Stimulated activated CD8-positive, alpha-beta memory T cell treated with anti-CD3 and anti-CD28 coated beads, Interleukin-12 subunit alpha, Interleukin-12 subunit beta, amount 100 ng/mL, for 24 hours (primary cell): ENCODE results near the gene GPC4.
"Not testable (repeated sequence)": the region's sequence is repeated elsewhere in the genome, so short reads cannot be mapped to it uniquely, and the experiment has no call there.

ENCODE experiments used
- DNase-seq: peaks from one replicate; pipeline ENCODE4 v3.0.0-alpha.2; 2020; ENCODE audit errors: extremely low read depth

Gene GPC4

GRCh38 chrX:133366735-133367134 lies 48.6 kb downstream of the GPC4 start:
- DNase-seq, result no peak

- DNase-seq, result no peak
Observed at GRCh38 chrX:133365871-133366611, 49.2 kb downstream of the GPC4 start.

- no peak for DNase-seq
Observed at GRCh38 chrX:133364865-133365264, 50.4 kb downstream of the GPC4 start.

GRCh38 chrX:133364196-133364595 lies 51.1 kb downstream of the GPC4 start:
- no peak for DNase-seq

GRCh38 chrX:133362538-133362937 lies 52.8 kb downstream of the GPC4 start:
- no peak for DNase-seq

GRCh38 chrX:133359466-133359865 lies 55.8 kb downstream of the GPC4 start:
- no peak for DNase-seq

- DNase-seq, result no peak
Observed at GRCh38 chrX:133353233-133353632, 62.1 kb downstream of the GPC4 start.

- DNase-seq, result no peak
Observed at GRCh38 chrX:133350751-133351150, 64.5 kb downstream of the GPC4 start.

- DNase-seq, result no peak
Observed at GRCh38 chrX:133346026-133346425, 69.3 kb downstream of the GPC4 start.

- DNase-seq, result no peak
Observed at GRCh38 chrX:133339566-133339965, 75.7 kb downstream of the GPC4 start.

GRCh38 chrX:133337250-133337649 lies 78.0 kb downstream of the GPC4 start:
- no peak for DNase-seq

GRCh38 chrX:133335027-133335426 lies 80.3 kb downstream of the GPC4 start:
- DNase-seq, result no peak

- DNase-seq, result no peak
Observed at GRCh38 chrX:133333154-133333750, 82.0 kb downstream of the GPC4 start.

GRCh38 chrX:133332737-133333136 lies 82.6 kb downstream of the GPC4 start:
- no peak for DNase-seq

GRCh38 chrX:133330956-133331355 lies 84.3 kb downstream of the GPC4 start:
- DNase-seq, result no peak

- no peak for DNase-seq
Observed at GRCh38 chrX:133325422-133325821, 89.9 kb downstream of the GPC4 start.

- no peak for DNase-seq
Observed at GRCh38 chrX:133323431-133323830, 91.9 kb downstream of the GPC4 start.

GRCh38 chrX:133322269-133322668 lies 93.0 kb downstream of the GPC4 start:
- DNase-seq, result not testable (repeated sequence)

- DNase-seq, result no peak
Observed at GRCh38 chrX:133321451-133321850, 93.8 kb downstream of the GPC4 start.

- DNase-seq, result no peak
Observed at GRCh38 chrX:133314281-133314680, 101.0 kb downstream of the GPC4 start.

GRCh38 chrX:133308499-133308897 lies 106.8 kb downstream of the GPC4 start:
- no peak for DNase-seq

- DNase-seq, result no peak
Observed at GRCh38 chrX:133307637-133308498, 107.4 kb downstream of the GPC4 start.

GRCh38 chrX:133307094-133307493 lies 108.2 kb downstream of the GPC4 start:
- DNase-seq, result no peak
